Bone marrow (tissue), 2 donors: ENCODE measurements around the gene SARDH.
"Not testable (repeated sequence)": the region's sequence is repeated elsewhere in the genome, so short reads cannot be mapped to it uniquely, and the experiment has no call there.

Source experiments
- DNase-seq, 2 donors: peaks; one replicate each; lab custom pipeline; 2025; lab: John Stamatoyannopoulos, UW

The SARDH gene

GRCh38 chr9:133631111-133631510 is 107.0 kb downstream of the SARDH start:
- DNase-seq = no peak

- DNase-seq = no peak
These were observed 108.7 kb downstream of the SARDH start for GRCh38 chr9:133629221-133630110.

- no peak for DNase-seq
These were observed 109.4 kb downstream of the SARDH start for GRCh38 chr9:133628766-133629165.

GRCh38 chr9:133627341-133627740 is 110.8 kb downstream of the SARDH start:
- DNase-seq = no peak

- DNase-seq = not testable (repeated sequence)
These were observed 112.1 kb downstream of the SARDH start for GRCh38 chr9:133626008-133626407.

- DNase-seq = no peak
These were observed 115.6 kb downstream of the SARDH start for GRCh38 chr9:133622555-133622954.

GRCh38 chr9:133621725-133622267 is 116.4 kb downstream of the SARDH start:
- no peak for DNase-seq

GRCh38 chr9:133619791-133620190 is 118.4 kb downstream of the SARDH start:
- DNase-seq = no peak

GRCh38 chr9:133618726-133619125 is 119.4 kb downstream of the SARDH start:
- no peak for DNase-seq

GRCh38 chr9:133616643-133617405 is 121.3 kb downstream of the SARDH start:
- no peak for DNase-seq

- DNase-seq = no peak
These were observed 122.5 kb downstream of the SARDH start for GRCh38 chr9:133615606-133616188.

GRCh38 chr9:133615186-133615585 is 123.0 kb downstream of the SARDH start:
- no peak for DNase-seq

- no peak for DNase-seq
These were observed 123.5 kb downstream of the SARDH start for GRCh38 chr9:133614678-133615077.

GRCh38 chr9:133614056-133614455 is 124.1 kb downstream of the SARDH start:
- no peak for DNase-seq
